Hypothalamus (tissue), 51 donors: ENCODE measurements around the gene ICA1L.

Experiments
- DNase-seq, 51 donors: peaks; one replicate each; lab custom pipeline; 2025; lab: John Stamatoyannopoulos, UW

The ICA1L gene

GRCh38 chr2:202848813-202849212, 22.8 kb downstream of the ICA1L start:
- DNase-seq: peak in 1 of 51 donors; percentile 1

GRCh38 chr2:202847693-202848524, 23.7 kb downstream of the ICA1L start:
- DNase-seq: no peak

DNA sequence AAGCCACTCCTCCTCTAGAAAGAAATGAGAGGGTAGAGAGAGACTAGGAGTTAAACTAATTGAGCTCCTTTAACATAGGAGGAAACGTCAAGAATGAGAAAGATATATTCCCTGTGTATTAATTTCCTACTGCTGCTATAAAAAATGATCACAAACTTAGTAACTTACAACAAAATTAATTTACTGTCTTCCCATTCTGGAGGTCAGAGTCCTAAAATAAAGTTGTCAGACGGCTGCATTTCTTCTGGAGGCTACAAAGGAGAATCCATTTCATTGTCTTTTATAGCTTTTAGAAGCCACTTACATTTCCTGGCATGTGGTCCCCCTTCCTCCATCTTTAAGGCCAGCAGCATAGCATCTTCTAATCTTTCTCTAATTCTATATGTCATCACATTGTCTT, 26.9 kb downstream of the ICA1L start:
- DNase-seq: no peak

DNA sequence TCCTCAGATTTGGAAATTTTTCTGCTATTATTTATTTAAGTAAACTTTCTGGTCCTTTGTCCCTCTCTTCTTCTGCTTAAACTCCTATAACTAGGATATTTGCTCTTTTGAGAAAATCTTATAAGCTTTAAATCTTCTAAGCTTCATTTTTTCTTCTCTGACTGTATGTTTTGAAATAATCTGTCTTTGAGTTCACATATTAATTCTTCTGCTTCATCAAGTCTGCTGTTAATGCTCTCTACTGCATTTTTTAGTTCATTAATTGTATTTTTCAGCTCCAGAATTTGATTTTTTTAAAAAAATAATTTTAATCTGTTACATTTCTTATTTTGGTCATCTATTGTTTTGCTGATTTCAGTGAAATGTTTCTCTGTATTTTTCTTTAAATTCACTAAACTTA, 28.9 kb downstream of the ICA1L start:
- no peak for DNase-seq

DNA sequence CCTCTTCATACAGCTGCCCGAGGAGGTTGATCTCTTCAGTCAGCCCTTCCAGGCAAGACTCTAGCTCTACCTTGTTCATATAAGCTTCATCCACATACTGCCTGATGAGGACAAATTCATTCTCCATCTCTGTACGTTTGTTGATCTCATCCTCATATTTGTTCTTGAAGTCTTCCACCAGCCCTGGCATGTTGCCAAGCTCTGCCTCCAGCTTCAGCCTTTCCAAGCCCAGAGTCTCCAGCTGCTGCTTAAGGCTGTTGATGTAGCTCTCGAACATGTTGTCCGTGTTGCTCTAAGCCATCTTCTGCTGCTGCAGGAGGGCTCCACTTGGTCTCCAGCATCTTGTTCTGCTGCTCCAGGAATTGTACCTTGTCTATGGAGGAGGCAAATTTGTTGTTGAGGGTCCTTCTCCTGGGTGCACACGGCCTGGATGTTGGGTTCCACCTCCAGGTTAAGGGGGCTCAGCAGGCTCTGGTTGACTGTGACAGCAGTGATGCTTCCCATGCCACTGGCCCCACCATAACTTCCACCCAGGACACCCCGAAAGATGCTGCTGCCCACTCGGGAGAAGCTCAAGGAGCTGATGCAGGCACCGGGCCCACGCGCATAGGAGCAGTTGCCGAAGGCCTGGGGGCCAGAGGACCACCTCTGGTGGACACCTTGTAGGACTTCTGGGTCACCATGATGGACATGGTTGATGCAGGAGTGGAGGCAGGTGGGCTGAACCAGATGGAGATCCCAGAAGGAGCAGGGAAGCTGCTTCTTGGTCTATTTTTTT, 30.3 kb downstream of the ICA1L start:
- no peak for DNase-seq

DNA sequence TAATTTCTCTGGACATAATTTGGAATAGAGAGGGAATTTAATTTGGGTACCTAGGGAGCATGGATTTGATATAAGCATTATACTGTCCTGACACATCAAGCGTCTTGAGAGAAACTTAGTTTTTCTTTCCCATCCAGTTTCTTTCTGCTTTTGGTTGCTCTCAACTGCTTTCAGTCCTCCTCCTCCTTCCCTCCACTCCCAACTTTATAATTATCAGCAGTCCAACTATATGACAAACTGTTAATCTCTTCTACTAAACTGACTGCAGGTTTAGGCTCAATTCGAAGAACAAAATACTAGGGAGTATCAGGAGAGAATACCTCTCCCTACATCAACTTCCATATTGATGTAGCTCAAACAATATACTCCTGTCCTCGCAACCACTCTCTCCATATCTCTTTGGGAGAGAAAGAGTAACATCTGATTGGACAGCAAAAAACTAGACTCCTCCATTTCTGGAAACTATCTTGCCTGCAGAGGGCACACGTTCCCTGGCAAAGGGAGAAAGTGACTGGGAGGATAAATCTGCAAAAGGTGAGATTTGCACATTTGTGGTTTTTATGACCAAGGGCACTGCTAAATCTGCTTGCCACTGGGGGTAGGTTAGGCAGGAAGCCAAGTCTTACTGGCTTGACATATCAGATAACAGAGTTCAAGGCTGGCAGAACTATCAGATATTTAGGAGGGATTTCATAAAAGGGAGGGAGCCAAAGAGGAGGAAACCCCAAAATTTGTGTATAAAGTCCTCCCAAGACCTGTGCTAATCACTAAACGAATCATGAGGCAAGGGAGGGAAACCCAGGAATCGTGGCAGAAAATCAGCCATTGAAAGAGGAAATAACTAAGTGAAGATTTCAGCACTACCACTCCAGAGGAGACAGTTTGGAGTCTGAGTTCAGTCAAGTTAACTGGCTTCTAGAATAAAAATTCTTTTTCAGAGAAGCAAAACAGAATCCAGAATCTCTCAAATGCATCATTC, 40.0 kb downstream of the ICA1L start:
- peak in 1 of 51 donors; percentile 2 for DNase-seq

DNA sequence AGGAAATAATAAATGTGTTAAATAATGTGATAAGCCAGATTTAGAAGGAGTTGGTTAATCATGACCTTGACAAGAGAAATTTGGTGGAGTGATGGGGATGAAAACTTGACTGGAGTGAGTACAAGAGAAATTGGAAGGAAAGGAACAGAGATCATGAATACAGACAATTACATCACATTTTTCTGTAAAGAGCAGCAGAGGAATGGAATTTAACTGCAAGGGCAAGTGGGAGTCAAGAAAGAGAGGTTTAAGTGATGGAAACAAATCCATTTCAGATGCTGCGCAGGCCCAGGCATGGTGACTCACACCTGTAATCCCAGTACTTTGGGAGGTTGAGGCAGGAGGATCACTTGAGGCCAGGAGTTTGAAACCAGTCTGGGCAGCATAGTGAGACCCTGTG, 46.7 kb downstream of the ICA1L start:
- DNase-seq: no peak

DNA sequence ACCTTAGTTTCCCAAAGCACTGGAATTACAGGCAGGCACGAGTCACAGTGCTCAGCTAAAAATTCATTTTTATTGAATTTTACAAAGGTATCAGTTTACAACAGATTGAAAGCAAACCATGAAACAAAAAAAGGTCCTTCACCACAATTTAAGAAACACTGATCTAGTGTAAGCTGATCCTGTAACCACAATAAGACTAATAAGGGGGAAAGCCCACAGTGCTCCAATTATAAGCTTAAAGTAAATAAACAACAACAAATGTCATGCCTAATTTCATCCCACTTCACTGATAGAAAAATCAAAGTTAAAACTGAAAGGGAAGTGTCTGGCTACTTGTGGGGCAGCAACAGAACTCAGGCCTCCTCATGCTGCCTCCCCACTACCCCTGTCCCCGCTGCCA, 49.2 kb downstream of the ICA1L start:
- no peak for DNase-seq

DNA sequence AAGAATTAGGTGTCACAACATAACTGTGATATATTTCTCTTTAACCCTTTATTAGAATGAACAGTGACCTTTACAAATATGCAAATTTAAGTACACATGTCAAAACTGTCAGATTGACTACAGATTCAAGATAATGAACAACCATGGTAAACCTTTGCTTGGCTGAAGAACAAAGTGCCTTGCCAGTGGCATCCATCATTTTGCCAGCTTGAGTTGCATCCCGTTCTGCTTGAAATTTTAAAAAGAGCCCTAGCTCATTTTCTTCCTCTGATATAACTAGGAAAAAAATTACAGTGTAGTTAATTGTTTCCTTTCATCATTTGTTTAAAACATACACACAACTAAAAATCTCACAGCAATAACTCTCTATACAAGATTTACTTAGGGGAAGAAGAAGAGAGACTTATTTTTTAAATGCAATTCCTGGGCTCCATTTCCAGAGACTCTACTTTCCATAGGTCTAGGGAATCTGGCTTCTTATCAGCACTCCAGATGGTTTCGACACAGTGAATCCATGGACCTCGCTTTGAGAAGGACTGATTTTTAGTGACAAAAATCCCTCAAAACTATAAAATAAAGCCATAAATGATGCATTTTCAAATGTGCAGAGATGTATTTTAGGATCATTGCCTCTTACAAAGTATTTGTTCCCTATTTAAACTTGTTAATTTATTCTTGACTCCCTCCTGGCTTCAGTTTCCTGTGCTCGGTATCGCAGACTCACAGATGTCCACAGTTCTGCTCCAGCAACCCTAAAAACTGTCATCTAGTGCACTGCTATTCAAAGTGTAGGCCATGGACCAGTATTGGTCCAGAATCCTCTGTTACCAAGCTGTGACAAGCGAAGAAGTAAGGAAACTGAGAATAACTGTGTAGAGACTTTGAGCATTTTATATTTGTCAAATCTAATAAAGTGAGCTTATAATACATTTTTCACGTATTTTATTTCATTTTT, 50.1 kb downstream of the ICA1L start:
- DNase-seq: no peak

GRCh38 chr2:202818321-202818720, 53.2 kb downstream of the ICA1L start:
- DNase-seq: no peak

DNA sequence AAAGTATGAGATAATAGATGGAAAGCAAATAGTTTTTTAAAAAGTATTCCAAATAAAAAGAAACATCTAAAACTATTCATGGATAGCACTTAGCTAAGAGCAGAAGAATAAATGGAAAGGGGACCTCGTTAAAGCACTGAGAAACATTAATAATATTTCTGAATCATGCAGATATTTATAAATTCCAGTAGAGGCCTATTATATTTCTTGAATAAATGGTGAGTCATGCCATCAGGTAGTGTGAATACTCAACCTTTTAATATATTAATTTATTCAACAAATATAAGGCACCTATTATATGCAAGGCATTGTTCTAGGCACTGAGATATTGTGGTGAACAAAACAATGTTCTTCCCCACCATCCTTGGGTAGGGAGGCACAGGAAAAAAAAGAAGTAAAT, 53.8 kb downstream of the ICA1L start:
- DNase-seq: no peak

- peak in 1 of 51 donors; percentile 2 for DNase-seq
These were observed 55.8 kb downstream of the ICA1L start for GRCh38 chr2:202815548-202816360.

GRCh38 chr2:202814226-202814625, 57.3 kb downstream of the ICA1L start:
- DNase-seq: no peak

DNA sequence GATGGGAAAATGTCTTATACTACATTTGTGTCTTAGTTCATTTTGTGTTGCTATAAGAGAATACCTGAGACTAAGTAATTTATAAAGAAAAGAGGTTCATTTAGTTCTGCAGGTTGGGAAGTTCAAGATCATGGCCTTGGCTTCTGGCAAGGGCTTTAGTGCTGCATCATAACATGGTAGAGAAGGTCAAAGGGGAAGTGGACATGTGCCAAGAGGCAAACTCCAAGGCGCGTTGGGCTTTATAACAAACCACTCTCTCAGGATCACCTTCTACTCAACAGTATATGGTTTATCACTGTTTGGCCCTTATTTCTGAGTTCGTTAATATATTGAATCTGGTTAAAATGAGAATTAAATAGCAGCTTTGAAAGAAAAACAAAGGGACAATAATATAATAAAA, 58.2 kb downstream of the ICA1L start:
- no peak for DNase-seq

- no peak for DNase-seq
These were observed 62.8 kb downstream of the ICA1L start for GRCh38 chr2:202808754-202809153.

DNA sequence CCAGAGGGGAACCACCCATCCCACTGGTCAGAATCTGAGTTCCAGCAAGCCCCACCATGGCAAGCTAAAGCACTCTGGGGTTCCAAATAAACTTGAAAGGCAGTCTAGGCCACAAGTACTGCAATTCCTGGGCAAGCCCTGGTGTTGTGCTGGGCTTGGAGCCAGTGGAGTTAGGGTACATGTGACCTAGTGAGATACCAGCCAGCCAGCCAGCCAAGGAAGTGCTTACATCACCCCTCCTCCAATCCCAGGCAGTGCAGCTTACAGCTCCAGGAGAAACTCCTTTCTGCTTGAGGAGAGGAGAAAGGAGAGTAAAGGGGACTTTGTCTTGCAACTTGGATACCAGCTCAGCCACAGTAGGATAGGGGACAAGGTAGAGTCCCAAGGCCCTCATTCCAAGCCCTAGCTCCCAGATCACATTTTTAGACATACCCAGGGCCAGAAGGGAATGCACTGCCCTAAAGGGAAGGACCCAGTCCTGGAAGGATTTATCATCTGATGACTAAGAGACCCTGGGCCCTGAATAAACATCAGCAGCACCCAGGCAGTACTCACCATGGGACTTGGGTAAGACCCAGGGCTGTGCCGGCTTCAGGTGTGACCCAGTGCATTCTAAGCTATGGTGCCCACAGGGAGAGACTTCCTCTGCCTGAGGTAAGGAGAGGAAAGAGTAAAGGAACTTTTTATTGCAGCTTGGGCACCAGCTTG, 64.0 kb downstream of the ICA1L start:
- DNase-seq: peak in 40 of 51 donors; percentile 3 to 82 (median 36)

GRCh38 chr2:202805911-202806310, 65.7 kb downstream of the ICA1L start:
- DNase-seq: peak in 11 of 51 donors; percentile 2 to 12 (median 4)

- no peak for DNase-seq
These were observed 73.6 kb downstream of the ICA1L start for GRCh38 chr2:202797944-202798343.
